Measurements from ENCODE around the gene EEF1G. TPM values are rescaled to one million over a fixed set of nuclear protein-coding genes. Genes with fewer than 3 reads are reported as not detected.

The EEF1G gene
- total RNA-seq, 4 donors from 2014 or later, result 1,334 to 1,814 (median 1,607) TPM

GRCh38 chr11:62516736-62517371 lies 56.8 kb downstream of the EEF1G start:
- WGBS, 2 donors, result 86 to 91% methylated on average over 14 of the region's 14 CpGs
- Histone ChIP-seq H3K9me3 (no peaks in the 10 kb centered on the region), H3K27me3 (no peaks in the 10 kb centered on the region), H3K36me3 (peaks cover 30 to 39% of the 10 kb centered on the region in 2 donors), H3K4me1 (no peaks in the 10 kb centered on the region), H3K4me3 (replicated peaks in 1 of 3) (no peak overlapping the region), H3K27ac (no peak overlapping the region)
- DNase-seq, result no peak
- intact Hi-C loops (cut with DNase I), result no loop called here
- TF ChIP-seq POLR2A (IDR thresholded peaks at IDR 0.05) (no peak), CTCF (IDR thresholded peaks at IDR 0.05) (no peak)

GRCh38 chr11:62514151-62514550 lies 59.5 kb downstream of the EEF1G start:
- H3K27ac ChIP-seq, result no peak overlapping the region
- H3K36me3 ChIP-seq, result peaks cover 17 to 22% of the 10 kb centered on the region in 2 donors
- 87 to 96% methylated on average over 3 to 4 of the region's 7 CpGs for whole genome bisulfite sequencing, 2 donors

DNA sequence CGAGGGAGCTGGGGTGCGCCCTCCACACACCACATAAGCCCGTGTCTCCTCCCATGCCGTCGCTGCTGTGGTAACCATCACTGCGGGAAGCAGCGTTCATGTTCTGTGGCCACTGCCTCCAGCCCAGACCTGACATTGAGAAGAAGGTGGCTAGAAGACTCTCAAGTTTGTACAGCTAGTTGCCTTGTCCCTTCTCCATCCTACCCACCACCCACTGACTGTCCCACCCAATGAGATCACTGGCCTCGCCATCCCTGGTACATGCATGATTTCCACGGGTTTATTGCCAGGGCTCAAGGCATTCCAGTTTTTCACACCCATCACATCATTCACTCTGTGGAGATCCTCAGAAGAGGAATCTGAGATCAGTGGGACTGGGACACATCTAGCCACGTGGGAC lies 60.1 kb downstream of the EEF1G start:
- intact Hi-C loops (cut with DNase I), result no loop called here
- H3K4me1 ChIP-seq, result peaks cover 7 to 9% of the 10 kb centered on the region in 2 donors
- 87 to 90% methylated on average over 10 of the region's 10 CpGs for WGBS, 2 donors

More at GRCh38 chr11:62514151-62514550, 59.5 kb downstream of the EEF1G start:
- H3K4me3 ChIP-seq (replicated peaks in 1 of 3), result no peak overlapping the region
- TF ChIP-seq POLR2A (IDR thresholded peaks at IDR 0.05), result no peak
- no peak for TF ChIP-seq CTCF (IDR thresholded peaks at IDR 0.05)
- H3K9me3 ChIP-seq, result no peaks in the 10 kb centered on the region
- DNase-seq, result no peak
- intact Hi-C loops (cut with DNase I), result no loop called here
- no peaks in the 10 kb centered on the region for H3K27me3 ChIP-seq
- peaks cover 2 to 4% of the 10 kb centered on the region in 2 donors for H3K4me1 ChIP-seq

DNA sequence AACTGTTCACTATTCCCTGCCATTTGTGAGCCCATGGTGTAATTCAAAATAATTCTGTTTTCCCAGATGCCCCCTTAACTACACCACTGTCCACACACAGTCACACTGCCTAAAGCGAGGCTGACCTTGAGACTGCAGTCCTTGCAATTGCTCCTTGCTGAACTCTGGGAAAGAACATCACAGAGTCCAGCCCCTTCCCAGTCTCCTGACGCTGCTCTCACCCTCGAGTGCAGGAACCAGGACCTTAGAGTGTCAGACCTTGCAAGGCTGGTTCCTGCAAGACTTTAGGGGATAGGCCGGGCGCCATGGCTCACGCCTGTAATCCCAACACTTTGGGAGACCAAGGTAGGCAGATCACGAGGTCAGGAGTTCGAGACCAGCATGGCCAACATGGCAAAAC lies 60.7 kb downstream of the EEF1G start:
- no peak overlapping the region for H3K27ac ChIP-seq
- peaks cover 11% of the 10 kb centered on the region in 2 donors for H3K36me3 ChIP-seq
- H3K27me3 ChIP-seq, result no peaks in the 10 kb centered on the region
- DNase-seq, result no peak
- H3K4me1 ChIP-seq, result peaks cover 9 to 15% of the 10 kb centered on the region in 2 donors
- no peaks in the 10 kb centered on the region for H3K9me3 ChIP-seq
- no peak overlapping the region for H3K4me3 ChIP-seq (replicated peaks in 1 of 3)
- TF ChIP-seq POLR2A (IDR thresholded peaks at IDR 0.05), result no peak
- no peak for TF ChIP-seq CTCF (IDR thresholded peaks at IDR 0.05)
- 76 to 78% methylated on average over 8 of the region's 8 CpGs for WGBS, 2 donors
- intact Hi-C loops (cut with DNase I), result no loop called here

More for the DNA sequence above, 60.1 kb downstream of the EEF1G start:
- H3K9me3 ChIP-seq, result no peaks in the 10 kb centered on the region
- H3K36me3 ChIP-seq, result peaks cover 17% of the 10 kb centered on the region in 2 donors
- DNase-seq, result no peak
- H3K4me3 ChIP-seq (replicated peaks in 1 of 3), result no peak overlapping the region
- H3K27ac ChIP-seq, result no peak overlapping the region
- no peak for TF ChIP-seq CTCF (IDR thresholded peaks at IDR 0.05)
- TF ChIP-seq POLR2A (IDR thresholded peaks at IDR 0.05), result no peak
- H3K27me3 ChIP-seq, result no peaks in the 10 kb centered on the region

Small RNA genes lying within 50 kb of the gene (microRNA-seq; reads per million reads assigned to microRNA genes)
- gene MIR6747, result not detected

Small RNA genes lying within 50 kb of the gene (small RNA-seq; reads per million reads assigned to genes)
- gene AP001458.1, result not detected
- gene EEF1G, result not detected
- gene MIR6747, result not detected

Other genes starting within 250 kb of the EEF1G start
- 10 to 100 TPM in 3 of 4 donors, 1 to 10 TPM in 1; 5.8 to 35.9 (median 16.5) TPM for gene ASRGL1, start 236.4 kb downstream of the EEF1G start, total RNA-seq
- not detected for gene SCGB1A1, start 154.9 kb downstream of the EEF1G start, total RNA-seq
- 100 to 1,000 TPM; 227 to 400 (median 288) TPM for gene AHNAK, start 27.1 kb downstream of the EEF1G start, total RNA-seq
- gene TUT1, start 17.6 kb upstream of the EEF1G start, total RNA-seq, result 10 to 100 TPM; 13.7 to 20.0 (median 16.1) TPM
- gene MTA2, start 28.0 kb upstream of the EEF1G start, total RNA-seq, result 10 to 100 TPM; 65.3 to 76.7 (median 70.7) TPM
- 10 to 100 TPM; 28.3 to 58.0 (median 46.6) TPM for gene EML3, start 38.9 kb upstream of the EEF1G start, total RNA-seq
- 1 to 10 TPM; 2.5 to 7.0 (median 5.2) TPM for gene ROM1, start 39.4 kb upstream of the EEF1G start, total RNA-seq
- gene B3GAT3, start 48.1 kb upstream of the EEF1G start, total RNA-seq, result 10 to 100 TPM; 23.0 to 33.4 (median 25.1) TPM
- 100 to 1,000 TPM; 158 to 297 (median 201) TPM for gene GANAB, start 72.7 kb upstream of the EEF1G start, total RNA-seq
- 10 to 100 TPM; 14.8 to 26.5 (median 23.5) TPM for gene INTS5, start 79.4 kb upstream of the EEF1G start, total RNA-seq
- gene C11orf98, start 91.3 kb upstream of the EEF1G start, total RNA-seq, result 10 to 100 TPM; 24.1 to 34.5 (median 29.6) TPM
- gene CSKMT, start 91.4 kb upstream of the EEF1G start, total RNA-seq, result 10 to 100 TPM in 1 of 4 donors, 1 to 10 TPM in 2, under 1 TPM in 1; 0.83 to 13.5 (median 5.7) TPM
- gene UQCC3, start 97.8 kb upstream of the EEF1G start, total RNA-seq, result 10 to 100 TPM in 2 of 4 donors, 1 to 10 TPM in 2; 5.7 to 10.6 (median 8.1) TPM
- gene LBHD1, start 98.4 kb upstream of the EEF1G start, total RNA-seq, result 10 to 100 TPM in 2 of 4 donors, 1 to 10 TPM in 2; 5.8 to 15.5 (median 9.3) TPM
- gene UBXN1, start 105.2 kb upstream of the EEF1G start, total RNA-seq, result 100 to 1,000 TPM; 120 to 184 (median 149) TPM
- 10 to 100 TPM in 2 of 4 donors, 1 to 10 TPM in 2; 2.5 to 18.3 (median 9.0) TPM for gene LRRN4CL, start 115.6 kb upstream of the EEF1G start, total RNA-seq
- 100 to 1,000 TPM in 2 of 4 donors, 10 to 100 TPM in 2; 54.9 to 153 (median 89.4) TPM for gene BSCL2, start 133.5 kb upstream of the EEF1G start, total RNA-seq
- gene GNG3, start 133.8 kb upstream of the EEF1G start, total RNA-seq, result not detected
- 10 to 100 TPM; 16.4 to 30.8 (median 21.5) TPM for gene HNRNPUL2, start 153.6 kb upstream of the EEF1G start, total RNA-seq
- 10 to 100 TPM; 21.3 to 29.3 (median 25.4) TPM for gene TTC9C, start 154.6 kb upstream of the EEF1G start, total RNA-seq
- 10 to 100 TPM; 10.1 to 17.1 (median 14.8) TPM for gene ZBTB3, start 180.3 kb upstream of the EEF1G start, total RNA-seq
- 10 to 100 TPM; 32.1 to 76.5 (median 50.6) TPM for gene POLR2G, start 187.7 kb upstream of the EEF1G start, total RNA-seq
- 10 to 100 TPM; 41.2 to 55.0 (median 45.5) TPM for gene TAF6L, start 197.5 kb upstream of the EEF1G start, total RNA-seq
- gene TMEM179B, start 213.5 kb upstream of the EEF1G start, total RNA-seq, result 100 to 1,000 TPM in 2 of 4 donors, 10 to 100 TPM in 2; 78.6 to 126 (median 92.4) TPM
- 10 to 100 TPM in 3 of 4 donors, 1 to 10 TPM in 1; 9.1 to 46.5 (median 29.7) TPM for gene TMEM223, start 218.1 kb upstream of the EEF1G start, total RNA-seq
- gene NXF1, start 231.5 kb upstream of the EEF1G start, total RNA-seq, result 10 to 100 TPM; 56.8 to 83.7 (median 80.9) TPM